Activated CD8-positive, alpha-beta memory T cell treated with anti-CD3 and anti-CD28 coated beads, Interleukin-2, amount 10 ng/mL, durations not matched to agents 7 days and 5 days (primary cell): ENCODE results near the gene DEGS1. TPM values are rescaled to one million over a fixed set of nuclear protein-coding genes. Genes with fewer than 3 reads are reported as not detected.

Experiments
- ATAC-seq: fragments of 150-1000 bp; cut with Tn5 transposase; one replicate; pipeline ENCODE4 v1.10.0; 2021; ENCODE audit warnings: moderate library complexity
- CTCF ChIA-PET: fragments of 350-600 bp; sonication (Branson Sonifier 250); formaldehyde crosslinking; loops from one replicate; lab custom pipeline; 2021; ENCODE audit warnings: antibody characterized with exemption; lab: Charles Lee
- DNase-seq: peaks from one replicate; pipeline ENCODE4 v3.0.0-alpha.2; 2020
- H3K27ac Mint-ChIP-seq: one replicate; pipeline ENCODE4 v1.8.0; 2021; ENCODE audit warnings: mild to moderate bottlenecking, mixed read lengths
- H3K27me3 Mint-ChIP-seq: one replicate; pipeline ENCODE4 v1.8.0; 2021; ENCODE audit warnings: mixed read lengths
- H3K36me3 Mint-ChIP-seq: one replicate; pipeline ENCODE4 v1.8.0; 2021; ENCODE audit warnings: mild to moderate bottlenecking, mixed read lengths
- H3K4me1 Mint-ChIP-seq: one replicate; pipeline ENCODE4 v1.8.0; 2021; ENCODE audit warnings: mixed read lengths
- H3K4me3 Mint-ChIP-seq: one replicate; pipeline ENCODE4 v1.8.0; 2021; ENCODE audit warnings: mild to moderate bottlenecking, moderate library complexity, mixed read lengths
- H3K9me3 Mint-ChIP-seq: one replicate; pipeline ENCODE4 v1.8.0; 2022; ENCODE audit warnings: low read depth, mixed read lengths
- total RNA-seq, 2 experiments: library from RNA; stranded (reverse); gene quantifications; one replicate each; pipeline ENCODE4 v1.2.3, GENCODE V29; 2021

Gene DEGS1
- total RNA-seq, 2 experiments from 2014 or later = 49.0 to 65.9 TPM

- no peaks in the 10 kb centered on the region for H3K4me1 Mint-ChIP-seq
- H3K27ac Mint-ChIP-seq = no peak overlapping the region
- CTCF ChIA-PET = interaction anchor here (1.1 to 1.4 kb wide), 2 partner anchors 9 to 35 kb away, joined by 3 read pairs; no protein-coding TSS in a partner anchor
- ATAC-seq = no peak
- peaks cover 15% of the 10 kb centered on the region for H3K36me3 Mint-ChIP-seq
- DNase-seq = no peak
- no peak overlapping the region for H3K4me3 Mint-ChIP-seq
- no peaks in the 10 kb centered on the region for H3K9me3 Mint-ChIP-seq
- no peaks in the 10 kb centered on the region for H3K27me3 Mint-ChIP-seq
These were observed 51.0 kb downstream of the DEGS1 start for GRCh38 chr1:224234017-224234416.

GRCh38 chr1:224235813-224236493 is 52.9 kb downstream of the DEGS1 start:
- no peak for DNase-seq
- peak overlapping the region; percentile 24 for H3K27ac Mint-ChIP-seq
- no peaks in the 10 kb centered on the region for H3K27me3 Mint-ChIP-seq
- no peaks in the 10 kb centered on the region for H3K9me3 Mint-ChIP-seq
- H3K36me3 Mint-ChIP-seq = peaks cover 12% of the 10 kb centered on the region
- no peak for ATAC-seq
- CTCF ChIA-PET = no interaction called here
- H3K4me1 Mint-ChIP-seq = no peaks in the 10 kb centered on the region
- no peak overlapping the region for H3K4me3 Mint-ChIP-seq

GRCh38 chr1:224237119-224237881 is 54.3 kb downstream of the DEGS1 start:
- Mint-ChIP-seq H3K27me3 (no peaks in the 10 kb centered on the region), H3K4me1 (no peaks in the 10 kb centered on the region), H3K9me3 (no peaks in the 10 kb centered on the region), H3K36me3 (peaks cover 10% of the 10 kb centered on the region), H3K27ac (no peak overlapping the region), H3K4me3 (no peak overlapping the region)
- no peak for ATAC-seq
- no peak for DNase-seq
- CTCF ChIA-PET = interaction anchor here (0.9 to 1.6 kb wide), 3 partner anchors 9 to 44 kb away, joined by 3 read pairs; no protein-coding TSS in a partner anchor

DNA sequence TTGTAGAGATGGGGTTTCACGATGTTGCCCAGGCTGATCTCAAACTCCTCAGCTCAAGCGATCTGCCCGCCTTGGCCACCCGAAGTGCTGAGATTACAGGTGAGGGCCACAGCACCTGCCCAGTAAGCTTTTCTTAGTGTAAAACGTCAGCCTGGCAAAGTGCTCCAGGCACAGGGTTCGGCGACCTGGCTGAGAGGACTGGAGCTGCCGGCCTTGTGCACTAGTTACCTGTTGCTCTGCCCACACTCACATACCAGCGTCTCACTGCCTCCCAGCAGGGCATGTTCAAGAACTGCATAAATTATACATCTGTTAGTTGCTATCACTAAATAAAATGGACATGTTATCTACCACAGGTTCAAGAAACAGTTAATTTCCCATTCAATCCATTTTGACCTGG is 55.2 kb downstream of the DEGS1 start:
- ATAC-seq = no peak
- CTCF ChIA-PET = interaction anchor here (1.6 kb wide), 1 partner anchor 11 kb away, joined by 3 read pairs; no protein-coding TSS in a partner anchor
- no peak overlapping the region for H3K4me3 Mint-ChIP-seq
- H3K36me3 Mint-ChIP-seq = peaks cover 6% of the 10 kb centered on the region
- no peaks in the 10 kb centered on the region for H3K9me3 Mint-ChIP-seq
- H3K27me3 Mint-ChIP-seq = no peaks in the 10 kb centered on the region
- H3K4me1 Mint-ChIP-seq = no peaks in the 10 kb centered on the region
- no peak overlapping the region for H3K27ac Mint-ChIP-seq
- no peak for DNase-seq

DNA sequence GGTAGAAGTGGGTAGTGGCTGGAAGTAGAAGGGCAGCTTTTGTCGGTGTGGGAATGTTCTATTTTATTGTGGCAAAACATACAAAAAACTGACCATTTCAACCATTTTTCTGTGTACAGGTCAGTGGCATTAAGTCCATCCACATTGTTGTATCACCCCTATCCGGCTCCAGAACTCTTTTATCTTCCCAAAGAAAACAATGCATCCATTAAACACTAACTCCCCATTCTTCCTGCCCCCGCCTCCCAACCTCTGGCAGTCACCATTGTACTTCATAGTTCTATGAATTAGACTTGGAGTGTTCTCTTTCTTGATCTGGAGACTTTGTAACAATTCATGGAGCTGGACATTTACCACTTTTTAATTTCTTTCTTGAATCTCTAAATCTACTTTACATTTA is 55.7 kb downstream of the DEGS1 start:
- no peak for ATAC-seq
- H3K4me3 Mint-ChIP-seq = no peak overlapping the region
- H3K27me3 Mint-ChIP-seq = no peaks in the 10 kb centered on the region
- DNase-seq = no peak
- H3K36me3 Mint-ChIP-seq = peaks cover 6% of the 10 kb centered on the region
- H3K9me3 Mint-ChIP-seq = no peaks in the 10 kb centered on the region
- no peaks in the 10 kb centered on the region for H3K4me1 Mint-ChIP-seq
- no peak overlapping the region for H3K27ac Mint-ChIP-seq
- CTCF ChIA-PET = no interaction called here

Other genes with a start within 250 kb of the DEGS1 start
- gene FBXO28, start 69.1 kb upstream of the DEGS1 start, total RNA-seq = 10 to 100 TPM; 21.3 to 29.6 TPM
- 10 to 100 TPM; 47.7 to 53.6 TPM for gene NVL, start 146.9 kb downstream of the DEGS1 start, total RNA-seq
- gene CNIH4, start 173.6 kb downstream of the DEGS1 start, total RNA-seq = 10 to 100 TPM; 45.5 to 46.2 TPM